HG03558 (cell line): ENCODE data around the gene MRC2.
"Not testable (repeated sequence)": the region's sequence is repeated elsewhere in the genome, so short reads cannot be mapped to it uniquely, and the experiment has no call there.

Source experiments
- ATAC-seq: cut with Tn5 transposase; IDR thresholded peaks from one replicate; pipeline ENCODE4 v1.9.1; 2021; ENCODE audit warnings: moderate number of reproducible peaks; ENCODE audit not compliant: unreplicated experiment; ENCODE audit errors: extremely low read depth

MRC2 gene

DNA sequence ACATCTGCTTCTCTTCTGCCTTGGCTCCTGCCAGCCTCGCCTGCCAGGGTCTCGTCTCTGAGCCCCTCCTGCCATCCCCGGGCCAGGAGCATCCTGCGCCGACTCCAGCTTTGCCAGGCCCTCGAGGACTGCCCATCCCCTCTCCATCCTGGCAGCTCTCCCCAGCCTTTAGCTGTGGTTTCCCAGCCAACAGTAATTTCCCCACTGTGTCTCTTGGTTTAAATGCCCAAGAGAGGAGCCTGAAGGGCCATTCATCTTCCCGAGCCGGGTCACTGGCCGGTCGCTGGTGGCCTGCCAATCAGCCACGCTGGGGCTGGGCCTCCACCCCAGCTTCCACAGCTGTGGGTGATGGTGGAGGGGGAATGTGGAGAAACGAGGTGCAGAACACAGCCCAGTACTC, 47.8 kb downstream of the MRC2 start:
- no peak for ATAC-seq

DNA sequence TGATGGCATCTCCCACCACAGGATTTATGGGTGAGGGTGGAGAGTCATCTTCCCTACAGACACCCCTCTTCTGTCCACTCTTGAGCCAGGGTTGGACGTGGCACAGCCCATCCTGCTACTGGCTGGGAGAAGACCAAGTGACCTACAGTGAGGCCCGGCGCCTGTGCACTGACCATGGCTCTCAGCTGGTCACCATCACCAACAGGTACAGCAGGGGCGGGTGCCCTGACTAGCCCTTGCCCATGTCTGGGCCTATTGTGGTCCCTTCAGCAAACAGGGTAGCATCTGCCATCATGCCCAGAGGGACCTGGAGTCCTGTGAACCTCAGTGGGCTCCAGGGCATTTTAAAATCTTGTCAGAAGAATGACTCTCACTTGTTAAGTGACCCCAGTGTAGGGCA, 48.2 kb downstream of the MRC2 start:
- ATAC-seq = no peak

DNA sequence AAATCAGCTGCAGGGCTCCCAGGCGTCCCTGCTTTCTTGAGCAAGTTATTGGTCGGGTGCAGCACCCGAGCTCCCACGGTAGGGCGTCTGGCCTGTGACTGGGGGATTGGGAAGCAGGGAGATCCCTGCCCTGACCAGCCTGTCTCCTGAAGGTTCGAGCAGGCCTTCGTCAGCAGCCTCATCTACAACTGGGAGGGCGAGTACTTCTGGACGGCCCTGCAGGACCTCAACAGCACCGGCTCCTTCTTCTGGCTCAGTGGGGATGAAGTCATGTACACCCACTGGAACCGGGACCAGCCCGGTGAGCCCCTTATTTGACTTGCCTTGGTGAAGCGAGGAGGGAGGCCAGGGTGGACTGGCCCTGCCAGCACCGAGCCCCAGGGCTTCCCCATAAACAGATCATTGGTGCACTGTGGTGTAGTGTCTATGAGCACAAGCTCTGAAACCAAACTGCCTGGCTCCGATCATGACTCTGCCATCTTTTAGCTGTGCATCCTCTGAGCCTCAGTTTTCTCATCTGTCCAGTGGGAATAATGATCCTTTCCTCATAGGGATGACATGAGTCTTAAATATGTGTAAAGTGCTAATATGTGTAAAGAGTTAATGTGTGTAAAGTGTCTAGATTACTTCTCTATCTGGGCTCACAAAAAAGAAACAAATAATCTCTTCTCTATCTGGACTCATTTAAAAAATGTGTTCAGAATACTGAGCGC, 48.9 kb downstream of the MRC2 start:
- no peak for ATAC-seq

DNA sequence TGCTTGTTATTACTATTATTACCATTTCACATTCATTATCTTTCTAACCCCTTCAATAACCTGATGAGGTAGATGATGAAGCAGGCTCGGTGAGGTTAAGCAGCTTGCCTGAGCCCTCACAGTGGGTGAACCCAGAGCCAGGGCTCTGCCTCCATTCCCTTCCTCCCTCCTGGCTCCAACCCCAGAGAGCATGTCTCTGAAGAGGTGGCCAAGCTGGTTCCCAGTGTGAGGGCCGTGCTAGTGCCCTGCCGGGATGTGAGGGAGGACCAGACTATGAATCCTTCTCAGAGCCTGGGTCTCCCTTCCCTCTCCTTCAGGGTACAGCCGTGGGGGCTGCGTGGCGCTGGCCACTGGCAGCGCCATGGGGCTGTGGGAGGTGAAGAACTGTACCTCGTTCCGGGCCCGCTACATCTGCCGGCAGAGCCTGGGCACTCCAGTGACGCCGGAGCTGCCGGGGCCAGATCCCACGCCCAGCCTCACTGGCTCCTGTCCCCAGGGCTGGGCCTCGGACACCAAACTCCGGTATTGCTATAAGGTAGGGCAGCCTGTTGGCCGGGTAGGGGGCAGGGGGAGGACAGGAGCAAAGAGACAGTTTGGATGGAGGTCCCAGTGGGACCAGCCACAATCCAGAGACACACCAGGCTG, 49.6 kb downstream of the MRC2 start:
- no peak for ATAC-seq

DNA sequence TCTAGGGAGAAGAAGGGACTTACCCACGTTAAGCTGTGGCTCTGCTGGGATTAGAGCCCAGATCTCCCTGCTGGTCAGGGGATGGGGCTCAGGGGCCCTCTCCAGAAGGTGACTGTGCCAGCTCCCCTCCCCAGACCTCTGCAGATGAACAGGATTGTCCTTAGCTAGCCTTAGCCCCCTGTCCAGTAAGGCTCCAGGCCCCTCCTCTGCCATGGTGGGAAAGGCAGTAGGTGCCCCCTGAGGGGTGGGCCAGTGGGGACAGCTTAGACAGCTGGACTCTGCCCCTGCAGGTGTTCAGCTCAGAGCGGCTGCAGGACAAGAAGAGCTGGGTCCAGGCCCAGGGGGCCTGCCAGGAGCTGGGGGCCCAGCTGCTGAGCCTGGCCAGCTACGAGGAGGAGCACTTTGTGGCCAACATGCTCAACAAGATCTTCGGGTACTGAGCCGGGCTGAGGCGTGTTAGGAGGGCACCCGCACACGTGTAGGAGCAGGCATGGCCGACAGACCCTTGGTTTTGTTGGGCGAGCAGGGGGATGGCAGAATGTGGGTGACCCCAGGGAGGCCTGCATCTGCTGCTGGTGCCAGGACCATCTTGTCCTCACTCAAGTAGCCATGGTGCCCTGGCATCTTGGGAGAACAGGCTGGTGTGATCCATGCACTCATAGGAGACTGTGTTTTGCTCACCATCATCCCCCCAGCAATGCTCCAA, 50.9 kb downstream of the MRC2 start:
- ATAC-seq = no peak

DNA sequence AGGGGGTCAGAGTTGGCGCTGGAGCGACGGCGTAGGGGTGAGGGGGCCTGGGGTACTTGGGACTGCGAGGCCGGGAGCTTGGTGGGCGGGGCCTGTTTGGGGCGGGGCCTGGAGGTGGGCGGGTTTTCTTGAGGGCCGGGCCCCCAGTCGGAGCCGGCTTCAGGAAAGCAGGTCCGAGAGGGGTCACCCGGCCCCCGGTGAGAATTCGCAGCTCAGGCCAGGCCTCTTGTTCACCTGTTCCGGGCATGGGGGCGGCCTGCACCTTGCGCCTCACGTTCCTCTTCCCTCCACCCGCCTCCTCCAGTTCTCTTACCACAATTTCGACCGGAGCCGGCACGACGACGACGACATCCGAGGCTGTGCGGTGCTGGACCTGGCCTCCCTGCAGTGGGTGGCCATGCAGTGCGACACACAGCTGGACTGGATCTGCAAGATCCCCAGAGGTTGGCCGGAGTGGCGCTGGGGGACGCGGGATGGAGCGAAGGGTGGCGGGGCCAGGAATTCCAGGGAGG, 52.5 kb downstream of the MRC2 start:
- ATAC-seq = no peak

DNA sequence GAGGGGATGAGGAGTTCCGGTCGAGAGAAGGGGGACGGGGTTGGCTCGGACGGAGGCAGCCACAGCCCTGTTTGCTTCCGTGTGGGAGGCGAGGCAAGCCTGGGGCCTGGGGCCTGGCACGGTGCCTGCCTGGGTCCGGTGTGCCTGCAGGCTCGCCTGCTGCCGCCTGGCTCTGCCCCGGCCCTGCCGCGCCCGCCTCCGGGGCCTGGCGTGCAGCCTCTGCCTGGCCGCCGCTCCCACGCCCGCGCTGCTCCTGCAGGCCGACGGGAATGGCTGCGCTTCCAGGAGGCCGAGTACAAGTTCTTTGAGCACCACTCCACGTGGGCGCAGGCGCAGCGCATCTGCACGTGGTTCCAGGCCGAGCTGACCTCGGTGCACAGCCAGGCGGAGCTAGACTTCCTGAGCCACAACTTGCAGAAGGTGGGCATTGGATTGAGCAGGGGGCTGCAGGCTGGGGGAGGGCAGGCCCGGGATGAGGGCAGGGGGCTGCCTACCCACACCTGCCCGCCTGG, 53.1 kb downstream of the MRC2 start:
- ATAC-seq = no peak

DNA sequence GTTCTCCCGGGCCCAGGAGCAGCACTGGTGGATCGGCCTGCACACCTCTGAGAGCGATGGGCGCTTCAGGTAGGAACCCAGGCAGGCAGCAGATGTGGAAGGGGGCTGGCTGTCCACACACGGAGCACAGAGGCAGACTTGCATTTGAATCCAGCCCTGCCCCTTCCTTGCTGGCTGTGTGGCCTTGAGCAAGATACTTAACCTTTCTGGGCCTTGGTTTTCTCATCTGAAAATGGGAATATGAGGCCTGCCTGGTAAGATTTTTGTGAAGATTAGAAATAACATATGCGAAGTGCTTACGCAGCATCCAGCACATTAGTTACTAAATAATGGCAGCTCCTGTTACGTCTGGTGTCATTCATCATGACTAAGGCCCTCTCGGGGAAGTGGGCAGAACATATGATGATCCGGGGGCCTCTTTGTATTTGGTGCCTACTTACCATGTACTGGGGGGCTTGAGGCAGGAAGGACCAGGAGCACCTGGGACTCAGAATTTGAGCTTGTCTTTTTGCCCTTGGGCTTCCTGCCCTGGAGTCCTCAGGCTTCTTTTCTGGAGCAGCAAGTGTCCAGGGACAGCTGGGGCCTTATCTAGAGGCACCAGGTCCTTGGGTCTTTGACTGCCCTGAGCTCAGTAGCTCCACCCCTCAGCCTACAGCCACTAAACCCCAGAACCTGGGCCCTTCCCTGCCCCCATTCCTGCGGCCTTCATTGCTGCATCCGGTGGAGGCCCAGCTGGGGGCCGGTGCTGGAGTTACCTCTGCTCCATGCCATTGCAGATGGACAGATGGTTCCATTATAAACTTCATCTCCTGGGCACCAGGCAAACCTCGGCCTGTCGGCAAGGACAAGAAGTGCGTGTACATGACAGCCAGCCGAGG, 53.8 kb downstream of the MRC2 start:
- no peak for ATAC-seq

DNA sequence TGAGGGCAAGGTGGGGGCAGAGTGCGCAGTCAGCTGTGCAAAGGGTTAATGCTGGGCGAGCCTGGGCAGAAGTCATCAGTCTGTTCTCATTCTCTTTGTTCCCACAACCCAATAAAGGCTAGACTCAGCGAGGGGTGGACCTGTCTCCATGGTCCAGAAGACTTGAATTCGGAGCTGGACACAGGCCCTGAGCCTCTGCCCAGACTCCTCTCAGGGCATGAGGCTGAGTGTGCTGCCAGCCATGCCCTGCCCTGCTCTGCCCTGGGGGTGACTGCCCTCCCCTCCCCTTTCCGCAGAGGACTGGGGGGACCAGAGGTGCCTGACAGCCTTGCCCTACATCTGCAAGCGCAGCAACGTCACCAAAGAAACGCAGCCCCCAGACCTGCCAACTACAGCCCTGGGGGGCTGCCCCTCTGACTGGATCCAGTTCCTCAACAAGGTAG, 54.5 kb downstream of the MRC2 start:
- ATAC-seq = no peak

DNA sequence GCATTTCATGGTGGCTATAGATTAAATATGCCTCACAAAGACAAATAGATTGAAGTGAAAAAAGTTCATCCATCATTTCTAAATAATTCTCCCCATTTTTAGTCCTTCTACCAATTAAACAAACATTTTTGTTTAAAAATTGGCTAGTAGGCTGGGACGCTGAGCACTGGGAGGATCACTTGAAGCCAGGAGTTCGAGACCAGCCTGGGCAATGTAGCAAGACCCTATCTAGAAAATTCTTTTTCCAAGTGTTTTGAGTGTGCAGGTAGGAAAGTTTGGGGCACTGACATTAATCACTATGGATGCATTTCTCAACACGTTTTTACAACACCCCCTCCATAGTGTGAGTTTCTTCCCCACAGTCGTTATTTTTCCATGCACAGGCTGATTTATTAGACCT, 56.7 kb downstream of the MRC2 start:
- ATAC-seq = no peak

DNA sequence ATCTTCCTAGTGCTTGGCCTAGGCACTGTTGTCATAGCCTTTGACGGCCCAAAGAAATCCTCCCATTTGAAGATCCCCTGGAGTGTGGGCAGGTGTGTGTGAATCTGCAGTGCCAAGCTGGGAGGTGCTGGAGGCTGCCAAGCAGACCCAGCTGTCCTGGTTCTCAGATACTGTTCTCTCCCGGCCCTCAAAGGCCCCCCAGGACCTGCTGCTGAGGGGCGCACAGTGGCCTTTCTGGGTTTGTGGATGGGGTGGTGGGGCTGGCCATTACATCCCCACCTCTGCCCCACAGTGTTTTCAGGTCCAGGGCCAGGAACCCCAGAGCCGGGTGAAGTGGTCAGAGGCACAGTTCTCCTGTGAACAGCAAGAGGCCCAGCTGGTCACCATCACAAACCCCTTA, 60.5 kb downstream of the MRC2 start:
- no peak for ATAC-seq

DNA sequence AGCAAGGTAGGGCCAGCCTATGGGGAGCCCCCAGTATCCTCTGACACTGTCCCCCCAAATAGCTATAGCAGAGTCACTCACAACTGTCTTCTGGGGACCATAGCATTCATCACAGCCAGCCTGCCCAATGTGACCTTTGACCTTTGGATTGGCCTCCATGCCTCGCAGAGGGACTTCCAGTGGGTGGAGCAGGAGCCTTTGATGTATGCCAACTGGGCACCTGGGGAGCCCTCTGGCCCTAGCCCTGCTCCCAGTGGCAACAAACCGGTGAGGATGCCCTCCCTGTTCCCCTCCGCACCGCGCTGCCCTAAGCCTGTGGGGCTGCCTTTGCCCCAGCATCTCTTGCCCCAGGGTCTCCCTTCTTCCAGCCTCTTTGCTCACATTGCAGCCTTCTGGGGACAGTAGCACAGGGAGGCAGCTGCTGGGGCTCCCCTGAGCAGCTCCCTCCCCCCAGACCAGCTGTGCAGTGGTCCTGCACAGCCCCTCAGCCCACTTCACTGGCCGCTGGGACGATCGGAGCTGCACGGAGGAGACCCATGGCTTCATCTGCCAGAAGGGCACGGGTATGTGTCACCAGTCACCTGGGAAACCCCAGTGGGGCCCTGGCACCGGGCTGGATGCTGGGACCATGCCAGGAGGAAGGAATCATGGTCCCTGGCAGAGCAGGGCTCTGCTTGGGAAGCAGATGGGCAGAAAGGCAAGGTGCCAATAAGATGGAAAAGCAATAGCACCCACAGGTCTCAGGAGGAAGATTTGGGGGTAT, 61.1 kb downstream of the MRC2 start:
- ATAC-seq = no peak

DNA sequence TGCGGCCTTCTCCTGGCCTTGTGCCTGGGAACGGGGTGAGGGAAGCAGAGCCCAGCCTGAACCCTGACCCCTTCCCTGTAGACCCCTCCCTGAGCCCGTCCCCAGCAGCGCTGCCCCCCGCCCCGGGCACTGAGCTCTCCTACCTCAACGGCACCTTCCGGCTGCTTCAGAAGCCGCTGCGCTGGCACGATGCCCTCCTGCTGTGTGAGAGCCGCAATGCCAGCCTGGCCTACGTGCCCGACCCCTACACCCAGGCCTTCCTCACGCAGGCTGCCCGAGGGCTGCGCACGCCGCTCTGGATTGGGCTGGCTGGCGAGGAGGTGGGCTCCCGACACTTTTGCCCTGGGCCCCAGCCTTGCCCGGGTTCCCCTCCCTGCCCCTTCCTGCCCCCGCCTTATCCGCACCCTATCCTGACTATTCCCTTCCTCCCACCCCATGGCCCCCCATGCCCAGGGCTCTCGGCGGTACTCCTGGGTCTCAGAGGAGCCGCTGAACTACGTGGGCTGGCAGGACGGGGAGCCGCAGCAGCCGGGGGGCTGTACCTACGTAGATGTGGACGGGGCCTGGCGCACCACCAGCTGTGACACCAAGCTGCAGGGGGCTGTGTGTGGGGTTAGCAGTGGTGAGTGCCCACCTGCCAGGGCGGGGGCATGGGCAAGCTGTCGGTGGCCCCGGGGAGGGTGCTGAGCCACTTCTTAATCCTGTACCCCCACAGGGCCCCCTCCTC, 62.1 kb downstream of the MRC2 start:
- no peak for ATAC-seq

DNA sequence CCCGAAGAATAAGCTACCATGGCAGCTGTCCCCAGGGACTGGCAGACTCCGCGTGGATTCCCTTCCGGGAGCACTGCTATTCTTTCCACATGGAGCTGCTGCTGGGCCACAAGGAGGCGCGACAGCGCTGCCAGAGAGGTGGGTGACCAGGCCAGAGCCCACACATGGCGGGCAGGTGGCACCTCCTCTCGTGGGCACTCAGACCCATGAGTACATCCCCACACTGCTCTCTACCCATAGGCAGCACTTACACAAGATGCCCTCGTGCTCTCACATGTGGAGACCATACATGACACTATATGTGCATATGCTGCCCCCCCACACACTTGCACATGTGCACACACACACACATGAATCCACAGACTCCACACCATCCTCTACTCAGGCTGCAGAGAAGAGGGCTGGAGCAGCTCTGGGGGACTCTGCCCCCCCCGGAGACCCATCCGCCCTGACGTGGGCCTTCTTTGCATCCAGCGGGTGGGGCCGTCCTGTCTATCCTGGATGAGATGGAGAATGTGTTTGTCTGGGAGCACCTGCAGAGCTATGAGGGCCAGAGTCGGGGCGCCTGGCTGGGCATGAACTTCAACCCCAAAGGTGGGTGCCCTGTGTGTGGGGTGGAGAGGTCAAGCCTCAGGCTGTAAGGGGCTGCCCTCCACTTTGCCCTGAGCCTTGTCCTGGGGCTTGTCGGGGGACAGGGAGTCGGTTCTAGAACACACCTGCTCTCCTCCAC, 62.9 kb downstream of the MRC2 start:
- ATAC-seq = no peak

DNA sequence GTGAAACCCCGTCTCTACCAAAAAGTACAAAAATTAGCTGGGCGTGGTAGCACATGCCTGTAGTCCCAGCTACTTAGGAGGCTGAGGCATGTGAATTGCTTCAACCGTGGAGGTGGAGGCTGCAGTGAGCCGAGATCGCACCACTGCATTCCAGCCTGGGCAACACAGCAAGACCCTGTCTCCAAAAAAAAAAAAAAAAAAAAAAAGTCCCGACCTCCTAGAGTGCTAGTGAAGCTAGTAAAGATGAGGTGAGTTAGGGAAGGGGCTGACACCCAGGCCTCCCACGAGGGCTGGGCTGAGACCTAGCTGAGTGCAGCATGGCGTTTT, 64.1 kb downstream of the MRC2 start:
- not testable (repeated sequence) for ATAC-seq

DNA sequence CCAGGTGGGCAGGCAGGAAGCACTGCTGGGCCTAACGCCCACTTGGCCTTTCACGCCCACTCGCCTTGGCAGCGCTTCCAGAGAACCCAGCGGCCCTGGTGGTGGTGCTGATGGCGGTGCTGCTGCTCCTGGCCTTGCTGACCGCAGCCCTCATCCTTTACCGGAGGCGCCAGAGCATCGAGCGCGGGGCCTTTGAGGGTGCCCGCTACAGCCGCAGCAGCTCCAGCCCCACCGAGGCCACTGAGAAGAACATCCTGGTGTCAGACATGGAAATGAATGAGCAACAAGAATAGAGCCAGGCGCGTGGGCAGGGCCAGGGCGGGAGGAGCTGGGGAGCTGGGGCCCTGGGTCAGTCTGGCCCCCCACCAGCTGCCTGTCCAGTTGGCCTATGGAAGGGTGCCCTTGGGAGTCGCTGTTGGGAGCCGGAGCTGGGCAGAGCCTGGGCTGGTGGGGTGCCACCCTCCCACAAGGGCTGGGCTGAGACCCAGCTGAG, 64.7 kb downstream of the MRC2 start:
- ATAC-seq = no peak

DNA sequence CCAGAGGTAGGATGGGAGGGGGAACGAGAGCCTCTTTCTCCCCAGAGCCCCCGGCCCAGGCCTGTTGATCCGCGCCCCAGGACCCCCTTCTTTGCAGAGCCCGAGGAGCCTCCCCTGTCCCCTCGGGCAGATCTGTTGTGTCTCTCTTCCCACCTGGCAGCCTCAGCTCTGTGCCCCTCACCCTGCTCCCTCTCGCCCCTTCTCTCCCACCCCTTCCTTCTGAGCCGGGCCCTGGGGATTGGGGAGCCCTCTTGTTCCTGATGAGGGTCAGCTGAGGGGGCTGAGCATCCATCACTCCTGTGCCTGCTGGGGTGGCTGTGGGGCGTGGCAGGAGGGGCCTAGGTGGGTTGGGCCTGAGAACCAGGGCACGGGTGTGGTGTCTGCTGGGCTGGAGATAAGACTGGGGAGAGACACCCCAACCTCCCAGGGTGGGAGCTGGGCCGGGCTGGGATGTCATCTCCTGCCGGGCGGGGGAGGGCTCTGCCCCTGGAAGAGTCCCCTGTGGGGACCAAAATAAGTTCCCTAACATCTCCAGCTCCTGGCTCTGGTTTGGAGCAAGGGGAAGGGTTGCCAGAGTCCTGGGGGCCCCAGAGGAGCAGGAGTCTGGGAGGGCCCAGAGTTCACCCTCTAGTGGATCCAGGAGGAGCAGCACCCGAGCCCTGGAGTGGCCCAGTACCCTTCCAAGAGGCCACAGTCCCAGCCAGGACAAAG, 65.4 kb downstream of the MRC2 start:
- ATAC-seq = no peak
